Pancreas (tissue), 10 donors: ENCODE data around the gene ZBTB24. TPM values are rescaled to one million over a fixed set of nuclear protein-coding genes. Genes with fewer than 3 reads are reported as not detected.

Experiments
- ATAC-seq, 4 donors: fragments of 200-7000 bp; cut with Tn5 transposase; one replicate each; pipeline versions ENCODE4 v1.8.0 to v1.9.1; 2020; ENCODE audit warnings: mild to moderate bottlenecking in 4 of 4, moderate library complexity in 4 of 4
- DNase-seq, 6 donors: peaks; one replicate each; pipeline ENCODE4 v3.0.0-alpha.2; 2020
- FAIRE-seq: peaks from 2 replicates; lab custom pipeline; 2012; peaks lifted over from hg19 to GRCh38; lab: Jason Lieb, UNC
- H3K27ac ChIP-seq, 4 donors: fragments of 200-600 bp; sonication (generic); 1 replicate in 3 of 4; 2 replicates in 1 of 4; pipeline versions ENCODE4 v1.5.0 to v1.8.0; 2020
- H3K27me3 ChIP-seq, 4 donors: fragments of 200-600 bp; one replicate each; pipeline ENCODE4 v1.8.0; 2021
- H3K36me3 ChIP-seq, 3 donors: fragments of 200-600 bp; sonication (generic) in 1 of 3; one replicate each; pipeline versions ENCODE4 v1.5.0 to v1.8.0; 2020 to 2021
- H3K4me1 ChIP-seq, 3 donors: fragments of 200-600 bp; one replicate each; pipeline ENCODE4 v1.8.0; 2021
- H3K4me3 ChIP-seq, 4 donors: fragments of 200-600 bp; sonication (generic) in 2 of 4; one replicate each; pipeline versions ENCODE4 v1.5.0 to v1.8.0; 2020 to 2021
- H3K9me3 ChIP-seq, 4 donors: fragments of 200-600 bp; one replicate each; pipeline ENCODE4 v1.8.0; 2021
- CTCF ChIP-seq, 4 donors: fragments of 200-600 bp; sonication (generic) in 3 of 4; IDR thresholded peaks; one replicate each; pipeline versions ENCODE4 v1.5.0 to v1.8.0; 2021; ENCODE audit warnings: antibody characterized with exemption in 4 of 4
- WGBS, 2 donors: extraction: QIAGEN DNeasy Blood & Tissue Kit; methylation state at CpG; one replicate each; pipeline ENCODE4 v1.1.7; 2013; 5-methylcytosine and 5-hydroxymethylcytosine counted together
- intact Hi-C, 3 donors: fragments of 100-400 bp; cut with DNase I; formaldehyde crosslinking; loops; one replicate each; pipeline versions ENCODE4 v1.11.1 to v1.14.2; 2022
- polyA plus RNA-seq, 2 donors: library from polyadenylated mRNA; stranded (reverse); fragments of 200-250 nt; gene quantifications; one replicate each; pipeline ENCODE4 v1.2.3, GENCODE V29; 2013
- total RNA-seq, 6 donors: library from RNA; stranded (reverse); fragmentation: NEBNext Ultra II Directional in 4 of 6; extraction: Animal tissue kit (Norgen Biotek cat#: 25700) in 4 of 6; gene quantifications; one replicate each; pipeline versions ENCODE4 v1.2.1 to v1.2.4, GENCODE V29; 2021 to 2023
- donor health status: healthy with polysubstance abuse.
- donor health status: DM: no; HTN: no; CAD: no; lungs with moderate emphysema.
- donor health status: DM: no; HTN: no; CAD: no.
- donor health status: control.
- donor health status: control.
- donor health status: Bipolar disorder and iron deficiency.
- donor health status: DM: yes; HTN: yes; CAD: no.
- donor health status: DM: no; HTN: no; CAD: no.
- donor health status: DM: no; HTN: no; CAD: no.
- donor health status: DM: yes; HTN: yes; CAD: no.

Gene ZBTB24
- total and polyA plus RNA-seq, 8 donors, result 2.2 to 4.3 (median 2.8) TPM

GRCh38 chr6:109478841-109479624 lies 4.0 kb downstream of the ZBTB24 start:
- DNase-seq (no peak), FAIRE-seq (no peak), ATAC-seq (no peak)
- no peaks in the 10 kb centered on the region for H3K27me3 ChIP-seq
- intact Hi-C loops, result no loop called here
- H3K36me3 ChIP-seq, result peaks cover 0 to 4% (median 0%) of the 10 kb centered on the region in 3 donors
- H3K27ac ChIP-seq, result no peak overlapping the region
- peak overlapping the region in 1 of 4 donors; percentile 7 for H3K4me3 ChIP-seq
- H3K4me1 ChIP-seq, result peaks cover 9 to 47% (median 10%) of the 10 kb centered on the region in 3 donors
- no peaks in the 10 kb centered on the region for H3K9me3 ChIP-seq
- no peak for TF ChIP-seq CTCF (IDR thresholded peaks at IDR 0.05)
- 86 to 88% methylated on average over 5 of the region's 5 CpGs for WGBS, 2 donors

- Histone ChIP-seq H3K9me3 (no peaks in the 10 kb centered on the region), H3K4me3 (peak overlapping the region in 1 of 4 donors; percentile 7), H3K27me3 (no peaks in the 10 kb centered on the region), H3K27ac (no peak overlapping the region), H3K4me1 (peaks cover 9 to 47% (median 10%) of the 10 kb centered on the region in 3 donors), H3K36me3 (peaks cover 0 to 11% (median 3%) of the 10 kb centered on the region in 3 donors)
- DNase-seq, result no peak
- no peak for FAIRE-seq
- no peak for ATAC-seq
- intact Hi-C loops, result no loop called here
- TF ChIP-seq CTCF (IDR thresholded peaks at IDR 0.05), result no peak
- 73 to 78% methylated on average over 9 of the region's 9 CpGs for WGBS, 2 donors
Measured at GRCh38 chr6:109478222-109478805, 4.7 kb downstream of the ZBTB24 start.

GRCh38 chr6:109477725-109478124 lies 5.3 kb downstream of the ZBTB24 start:
- WGBS, 2 donors, result 50 to 69% methylated on average over 2 of the region's 2 CpGs
- Histone ChIP-seq H3K4me1 (peaks cover 9 to 47% (median 10%) of the 10 kb centered on the region in 3 donors), H3K36me3 (peaks cover 0 to 14% (median 3%) of the 10 kb centered on the region in 3 donors), H3K4me3 (no peak overlapping the region), H3K27ac (no peak overlapping the region), H3K9me3 (no peaks in the 10 kb centered on the region), H3K27me3 (no peaks in the 10 kb centered on the region)
- TF ChIP-seq CTCF (IDR thresholded peaks at IDR 0.05), result no peak
- FAIRE-seq (no peak), DNase-seq (no peak), ATAC-seq (no peak)
- intact Hi-C loops, result no loop called here

GRCh38 chr6:109477184-109477583 lies 5.8 kb downstream of the ZBTB24 start:
- intact Hi-C loops, result no loop called here
- ATAC-seq (no peak), FAIRE-seq (no peak), DNase-seq (no peak)
- H3K9me3 ChIP-seq, result no peaks in the 10 kb centered on the region
- WGBS, 2 donors, result 95 to 99% methylated on average over 2 of the region's 2 CpGs
- H3K4me1 ChIP-seq, result peaks cover 9 to 47% (median 10%) of the 10 kb centered on the region in 3 donors
- peaks cover 0 to 14% (median 3%) of the 10 kb centered on the region in 3 donors for H3K36me3 ChIP-seq
- H3K27me3 ChIP-seq, result no peaks in the 10 kb centered on the region
- no peak for TF ChIP-seq CTCF (IDR thresholded peaks at IDR 0.05)
- H3K4me3 ChIP-seq, result no peak overlapping the region
- H3K27ac ChIP-seq, result no peak overlapping the region
